Mesenteric fat pad (tissue), 1 donor: ENCODE results near the gene CPD. TPM values are rescaled to one million over a fixed set of nuclear protein-coding genes. Genes with fewer than 3 reads are reported as not detected.

ENCODE experiments used
- DNase-seq: peaks from one replicate; pipeline ENCODE4 v3.0.0-alpha.2; 2020; ENCODE audit warnings: low spot score
- total RNA-seq: library from RNA; stranded (reverse); fragmentation: NEBNext Ultra II Directional; extraction: Animal tissue kit (Norgen Biotek cat#: 25700); gene quantifications from one replicate; pipeline ENCODE4 v1.2.1, GENCODE V29; 2021
- donor health status: DM: yes; HTN: yes; CAD: no.

The CPD gene
- total RNA-seq, 1 donor from 2014 or later: 57.8 TPM

GRCh38 chr17:30352240-30352814, 26.4 kb upstream of the CPD start:
- DNase-seq: no peak

- DNase-seq: no peak
Observed at GRCh38 chr17:30354701-30355100, 24.0 kb upstream of the CPD start.

DNA sequence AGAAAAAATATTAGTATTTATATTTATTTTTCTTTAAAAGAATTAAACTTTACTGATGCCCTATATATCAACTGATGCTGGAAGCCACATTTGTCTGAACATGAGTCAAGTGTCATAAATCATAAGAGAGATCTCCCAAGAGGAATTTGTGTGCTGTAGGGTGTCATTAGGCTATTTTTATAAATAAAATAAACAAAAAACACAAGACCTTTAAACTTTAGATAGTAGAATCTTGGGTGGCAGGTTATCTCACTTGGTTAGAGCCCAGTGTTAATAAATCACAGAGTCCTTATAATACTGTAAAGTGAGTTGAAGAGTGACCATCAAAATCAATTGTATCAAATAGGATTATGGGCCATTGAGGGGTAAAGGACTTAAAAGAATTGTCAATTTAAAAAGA, 21.3 kb upstream of the CPD start:
- DNase-seq: no peak

- no peak for DNase-seq
Observed at GRCh38 chr17:30358055-30358760, 20.5 kb upstream of the CPD start.

- DNase-seq: no peak
Observed at GRCh38 chr17:30360086-30360808, 18.5 kb upstream of the CPD start.

DNA sequence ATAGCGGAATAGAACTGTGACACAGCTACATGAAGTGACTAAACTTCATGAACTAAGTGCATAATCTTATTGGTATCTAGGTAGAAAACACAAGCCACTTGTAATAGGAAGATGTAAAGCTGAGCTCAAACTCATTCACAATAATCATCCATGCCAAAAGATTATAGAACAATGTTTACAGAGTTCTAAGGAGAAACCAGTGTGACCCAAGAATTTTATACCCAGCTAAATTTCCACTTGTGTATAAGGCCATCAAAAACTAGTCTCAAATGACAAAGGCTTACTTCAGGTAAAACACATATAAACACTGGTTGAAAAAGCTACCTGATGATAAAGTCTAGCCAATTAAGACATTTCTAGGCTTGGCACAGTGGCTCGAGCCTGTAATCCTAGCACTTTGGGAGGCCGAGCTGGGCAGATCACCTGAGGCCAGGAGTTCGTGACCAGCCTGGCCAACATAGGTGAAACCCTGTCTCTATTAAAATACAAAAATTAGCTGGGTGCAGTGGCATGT, 16.9 kb upstream of the CPD start:
- no peak for DNase-seq

GRCh38 chr17:30363715-30364202, 15.0 kb upstream of the CPD start:
- no peak for DNase-seq

DNA sequence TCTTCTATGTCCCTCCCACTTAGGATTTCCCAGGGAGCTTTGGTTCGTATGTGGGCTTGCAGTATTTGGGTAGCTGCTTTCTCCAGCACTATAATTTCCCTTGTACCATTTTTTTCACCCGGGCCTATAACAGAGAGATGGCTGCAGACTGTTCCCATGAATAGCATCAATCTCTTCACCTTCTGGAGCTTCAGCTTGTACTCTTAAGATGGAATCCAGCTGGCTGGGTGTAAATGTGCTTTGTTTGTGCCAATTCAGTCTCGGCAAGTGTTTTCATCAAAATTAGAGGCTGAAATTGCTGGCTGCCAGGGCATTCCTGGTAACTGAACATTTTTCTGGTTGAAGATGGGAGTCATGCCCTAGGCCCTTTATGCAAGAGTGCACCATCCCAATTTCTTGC, 12.2 kb upstream of the CPD start:
- no peak for DNase-seq

GRCh38 chr17:30368912-30369720, 9.6 kb upstream of the CPD start:
- no peak for DNase-seq

GRCh38 chr17:30369995-30370394, 8.7 kb upstream of the CPD start:
- DNase-seq: no peak

GRCh38 chr17:30372755-30373154, 6.0 kb upstream of the CPD start:
- DNase-seq: no peak

DNA sequence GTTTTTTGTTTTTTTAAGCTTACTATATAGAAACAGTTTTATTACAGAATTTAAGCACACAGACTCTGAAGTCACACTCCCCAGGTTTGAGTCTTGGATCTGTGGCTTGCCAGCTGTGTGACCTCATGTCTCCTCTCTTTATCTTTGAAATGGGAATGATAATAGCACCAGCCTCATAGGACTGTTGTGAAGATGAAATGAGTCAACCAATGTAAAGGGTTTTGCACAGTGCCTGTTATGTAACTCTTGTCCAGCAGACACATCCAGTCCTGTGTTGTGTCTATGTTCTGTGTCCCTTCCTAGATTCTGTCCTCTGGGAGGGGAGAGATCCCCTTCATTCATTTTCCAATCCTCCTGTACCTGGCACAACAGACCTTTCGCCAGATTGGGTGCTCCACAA, 3.1 kb upstream of the CPD start:
- DNase-seq: no peak

DNA sequence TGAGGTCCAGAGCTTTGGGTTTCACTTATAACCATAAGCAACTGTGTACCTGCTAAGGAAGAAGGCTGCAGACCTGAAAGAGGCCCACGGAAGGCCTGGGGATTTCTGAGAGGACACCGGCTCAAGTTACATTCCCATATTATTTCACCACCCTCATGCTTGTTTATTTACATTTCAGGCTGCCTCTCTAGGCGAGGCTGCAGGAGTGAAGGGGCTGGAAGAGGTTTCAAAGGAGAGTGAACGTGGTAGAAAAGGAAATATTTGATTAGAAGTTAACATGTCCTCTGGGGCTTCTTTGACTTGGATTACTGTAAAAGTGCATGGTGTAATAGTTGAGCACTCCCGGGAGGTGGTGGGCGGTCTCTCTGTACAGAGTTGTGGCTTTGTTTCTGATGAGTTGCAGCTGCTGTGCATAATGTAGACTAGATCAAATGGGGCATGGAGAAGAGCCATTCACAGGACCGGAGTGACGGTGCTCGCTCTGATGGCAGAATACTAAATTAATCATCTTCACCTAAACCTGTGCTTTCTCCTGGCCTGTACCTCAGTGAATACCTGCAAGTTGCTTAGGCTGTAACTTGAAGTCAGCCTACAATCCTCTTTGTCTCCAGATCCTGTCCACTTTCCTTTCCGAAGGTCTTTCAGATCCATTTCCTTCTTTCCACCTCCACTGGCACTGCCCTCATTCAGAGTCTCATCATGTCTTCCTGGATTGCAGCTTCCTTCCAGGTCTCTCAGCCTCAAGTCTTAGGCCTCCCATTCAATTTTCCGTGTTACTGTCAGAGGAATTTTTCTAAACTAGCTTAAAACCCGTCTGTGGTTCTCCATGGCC, 1.9 kb upstream of the CPD start:
- no peak for DNase-seq

DNA sequence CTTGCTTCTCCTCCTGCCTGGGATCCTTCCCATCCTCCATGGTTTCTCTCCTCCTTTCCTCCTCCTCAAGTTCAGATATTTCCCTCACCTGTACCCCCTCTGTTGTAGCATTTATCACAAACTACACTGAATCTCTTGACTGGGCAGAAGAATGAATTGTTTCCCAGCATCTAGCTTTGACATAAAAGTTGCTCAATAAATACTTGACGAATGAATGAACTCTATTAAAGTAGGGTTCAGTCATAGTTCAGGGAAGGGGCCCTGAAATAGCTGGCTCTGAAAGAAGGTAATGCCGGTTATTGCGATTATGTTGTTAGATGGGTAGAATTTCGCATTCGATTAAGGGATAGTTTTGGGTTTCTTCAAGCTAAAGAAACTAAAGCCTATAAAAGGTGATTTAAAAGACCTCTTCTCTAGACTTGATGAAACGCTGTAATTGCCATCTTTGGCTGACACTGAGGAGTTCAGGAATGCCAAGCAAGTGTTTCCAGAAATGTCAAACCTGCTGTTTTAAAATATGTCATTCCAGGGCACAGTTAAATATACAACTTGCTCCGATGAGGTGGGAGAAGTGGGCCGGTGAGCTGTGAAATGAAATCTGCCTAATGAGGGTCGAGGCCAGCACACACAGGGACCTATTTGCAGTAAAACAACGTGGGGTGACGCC, 1.0 kb upstream of the CPD start:
- DNase-seq: no peak

GRCh38 chr17:30378241-30378824, 394 bp upstream of the CPD start:
- DNase-seq: no peak

- no peak for DNase-seq
Observed at GRCh38 chr17:30379303-30379902, 676 bp downstream of the CPD start.

- DNase-seq: no peak
Observed at GRCh38 chr17:30379903-30380381, 1.2 kb downstream of the CPD start.

DNA sequence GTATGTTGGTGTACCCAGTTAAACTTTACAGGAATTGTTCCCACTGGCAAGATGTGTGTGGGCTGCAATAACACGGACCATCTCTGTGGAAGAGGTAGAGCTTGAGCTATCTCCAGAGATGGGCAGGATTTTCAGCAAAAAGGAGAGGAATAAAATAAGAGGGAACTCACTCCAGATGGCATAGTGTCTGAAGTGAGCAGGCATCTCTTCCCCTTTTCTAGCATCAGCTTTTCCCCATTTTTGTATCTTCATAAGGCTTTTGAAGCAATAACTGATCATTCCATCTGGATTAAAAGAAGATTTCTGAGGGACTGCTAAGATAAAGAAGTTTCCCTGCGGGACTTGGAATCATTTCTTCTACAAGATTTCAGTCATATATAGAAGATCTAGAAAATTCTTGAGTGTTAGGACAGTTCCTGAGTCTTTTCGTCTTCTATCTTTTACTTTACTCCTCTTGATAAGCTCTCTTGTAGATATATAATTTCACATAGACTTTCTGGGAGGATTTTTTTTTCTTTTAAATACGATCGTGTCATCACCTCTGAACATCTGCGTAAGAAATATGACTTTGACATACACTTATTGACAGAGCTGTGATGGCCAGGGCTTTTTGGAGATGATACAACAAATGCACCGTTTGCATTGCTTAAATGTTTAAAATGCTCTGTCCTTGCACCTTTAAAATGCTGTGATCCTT, 2.1 kb downstream of the CPD start:
- DNase-seq: no peak

DNA sequence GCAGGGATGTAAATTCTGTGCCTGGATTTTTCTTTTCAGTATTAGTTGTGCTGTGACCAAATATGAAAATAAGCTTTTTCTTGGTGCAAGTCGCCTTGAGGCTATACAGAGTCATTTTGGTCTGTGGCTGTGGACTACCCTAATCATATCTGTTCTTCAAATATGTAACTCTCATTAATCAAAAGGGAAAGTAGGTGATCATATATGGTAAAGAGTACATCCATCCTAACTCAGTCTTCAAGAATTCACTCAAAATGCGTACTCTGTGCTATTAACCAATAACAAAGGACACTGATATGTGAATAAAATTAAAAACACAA, 2.6 kb downstream of the CPD start:
- no peak for DNase-seq
